K562 treated with DMSO at 1 percent for 24 hours (cell line): ENCODE data around the gene GTF2H1. TPM values are rescaled to one million over a fixed set of nuclear protein-coding genes. Genes with fewer than 3 reads are reported as not detected.

Experiments used
- total RNA-seq: library from RNA; unstranded; fragments of 300-600 nt; gene quantifications from 2 replicates; pipeline ENCODE4 v1.2.3, GENCODE V29; 2022; ENCODE audit warnings: low read depth; ENCODE audit not compliant: insufficient read depth

GTF2H1 gene
- total RNA-seq = 30.1 and 30.5 TPM in 2 replicates

DNA sequence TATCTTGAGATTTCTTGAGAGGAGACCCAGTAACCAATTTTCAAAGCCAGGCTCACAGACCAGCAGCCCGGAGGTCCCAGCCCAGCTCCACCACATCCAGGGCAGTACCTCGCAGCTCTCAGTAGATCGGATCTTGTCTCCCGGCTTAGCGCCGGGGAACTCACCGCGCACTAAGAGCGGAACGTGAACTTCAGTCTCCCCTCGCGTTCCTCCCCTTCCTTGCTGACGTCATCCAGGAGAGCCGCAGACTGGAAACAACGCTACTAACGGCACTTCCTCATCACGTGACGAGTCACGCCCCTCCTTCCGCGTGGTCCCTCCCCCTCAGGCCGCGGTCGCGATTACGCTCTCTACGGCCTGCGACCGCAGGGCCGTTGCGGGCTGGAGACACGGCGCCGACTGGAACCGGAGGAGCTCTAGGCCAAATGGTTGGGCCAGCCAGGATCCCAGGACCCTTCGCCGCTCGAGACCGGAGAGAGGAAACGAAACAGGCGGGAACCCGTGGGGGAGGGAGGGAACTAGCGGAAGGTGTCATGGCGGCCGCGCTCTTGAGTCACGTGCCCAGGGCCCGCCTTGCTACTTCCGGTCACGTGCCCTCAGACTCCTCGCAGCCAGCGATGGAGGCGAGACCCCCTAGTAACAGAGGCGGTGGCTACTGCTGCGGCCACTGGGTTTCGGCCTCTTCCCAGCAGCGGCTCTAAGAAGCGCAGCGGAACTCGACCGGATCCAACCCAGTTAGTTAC lies at the start of gene GTF2H1, which contains the start of gene HPS5:
TSS of gene GTF2H1 (plus strand) at position 599 of the 743 bp plus-strand sequence. CDS start 10,508 bp downstream, outside the sequence.
TSS of gene HPS5 (minus strand) at position 172 of the 743 bp plus-strand sequence. CDS start 4,282 bp downstream, outside the sequence.

DNA sequence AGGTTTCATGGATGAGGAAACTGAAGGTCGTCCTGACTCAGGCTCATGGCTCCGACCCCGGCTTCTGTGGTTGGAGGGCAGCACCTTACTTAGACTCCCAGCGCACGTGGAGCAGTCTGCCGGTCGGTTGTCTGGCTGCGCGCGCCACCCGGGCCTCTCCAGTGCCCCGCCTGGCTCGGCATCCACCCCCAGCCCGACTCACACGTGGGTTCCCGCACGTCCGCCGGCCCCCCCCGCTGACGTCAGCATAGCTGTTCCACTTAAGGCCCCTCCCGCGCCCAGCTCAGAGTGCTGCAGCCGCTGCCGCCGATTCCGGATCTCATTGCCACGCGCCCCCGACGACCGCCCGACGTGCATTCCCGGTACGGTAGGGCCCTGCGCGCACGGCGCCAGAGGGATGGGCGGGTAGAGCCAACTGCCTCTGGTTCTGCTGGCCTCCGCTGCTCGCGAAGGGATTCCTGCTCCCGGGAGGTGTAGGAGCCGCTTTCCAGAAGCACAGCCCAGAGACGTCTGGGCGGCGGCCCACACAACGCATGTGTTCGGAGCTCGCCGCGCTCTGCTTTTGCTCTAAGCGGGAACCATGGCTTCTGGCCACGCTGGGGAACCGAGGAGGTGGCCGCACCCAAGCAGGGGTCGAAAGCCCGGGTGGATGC lies 72.0 kb downstream of the GTF2H1 start, which contains the start of gene LDHA:
TSS of gene LDHA (plus strand) at position 289 of the 653 bp plus-strand sequence. CDS start 2,280 bp downstream, outside the sequence.

Other genes with a start within 250 kb of the GTF2H1 start
- 14.3 and 15.0 TPM in 2 replicates for gene SAAL1, start 216.5 kb upstream of the GTF2H1 start, total RNA-seq
- gene MRGPRX3, start 190.0 kb upstream of the GTF2H1 start, total RNA-seq = not detected in 2 replicates
- gene MRGPRX4, start 149.7 kb upstream of the GTF2H1 start, total RNA-seq = not detected in 2 replicates
- not detected in 2 replicates for gene SAA4, start 85.8 kb upstream of the GTF2H1 start, total RNA-seq
- not detected in 2 replicates for gene SAA2, start 73.9 kb upstream of the GTF2H1 start, total RNA-seq
- gene SAA1, start 56.3 kb upstream of the GTF2H1 start, total RNA-seq = not detected in 2 replicates
- 15.4 and 17.2 TPM in 2 replicates for gene HPS5, start 427 bp upstream of the GTF2H1 start, total RNA-seq
- gene LDHA, start 72.0 kb downstream of the GTF2H1 start, total RNA-seq = 194 and 201 TPM in 2 replicates
- not detected in 2 replicates for gene LDHC, start 89.8 kb downstream of the GTF2H1 start, total RNA-seq
- gene LDHAL6A, start 133.3 kb downstream of the GTF2H1 start, total RNA-seq = not detected in 2 replicates
- gene TSG101, start 204.4 kb downstream of the GTF2H1 start, total RNA-seq = 53.7 and 68.5 TPM in 2 replicates